ENCODE measurements around the gene FARS2.

The FARS2 gene

DNA sequence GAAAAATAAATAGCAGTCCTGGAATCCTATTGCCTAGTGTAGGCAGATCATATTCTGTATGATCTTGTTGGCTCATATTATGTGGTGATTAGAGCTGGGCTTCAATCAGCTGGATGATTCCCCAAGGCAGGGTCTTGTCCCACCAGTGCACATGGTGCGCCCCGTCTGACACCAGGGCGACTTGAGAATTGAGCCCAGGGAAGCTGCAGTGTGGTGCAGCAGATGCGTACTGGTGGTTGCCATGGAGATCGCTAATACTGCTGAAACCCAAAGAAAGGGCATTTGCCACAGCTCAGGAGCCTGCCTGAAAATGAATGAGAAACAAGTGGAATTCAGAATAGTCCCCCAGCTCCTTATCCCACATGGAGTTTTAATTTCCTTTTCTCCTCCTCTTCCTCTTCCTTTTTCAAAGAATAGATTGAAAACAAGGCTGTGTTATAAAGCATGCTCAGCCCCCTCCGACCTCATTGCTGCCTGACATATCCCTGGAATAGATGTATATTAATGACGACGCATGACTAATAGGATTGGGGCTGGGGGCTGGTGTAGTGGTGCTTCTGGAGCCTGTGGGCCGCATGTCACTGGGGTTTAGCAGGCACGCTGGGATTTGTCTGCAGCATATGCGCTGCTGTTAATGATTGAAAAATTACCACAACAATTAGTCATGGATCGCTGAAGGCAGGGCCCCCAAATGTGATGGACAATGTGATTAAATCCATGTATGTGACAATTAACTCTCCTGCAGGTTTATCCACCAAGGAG is 210.5 kb downstream of the FARS2 start:
- DNase-seq: no peak

DNA sequence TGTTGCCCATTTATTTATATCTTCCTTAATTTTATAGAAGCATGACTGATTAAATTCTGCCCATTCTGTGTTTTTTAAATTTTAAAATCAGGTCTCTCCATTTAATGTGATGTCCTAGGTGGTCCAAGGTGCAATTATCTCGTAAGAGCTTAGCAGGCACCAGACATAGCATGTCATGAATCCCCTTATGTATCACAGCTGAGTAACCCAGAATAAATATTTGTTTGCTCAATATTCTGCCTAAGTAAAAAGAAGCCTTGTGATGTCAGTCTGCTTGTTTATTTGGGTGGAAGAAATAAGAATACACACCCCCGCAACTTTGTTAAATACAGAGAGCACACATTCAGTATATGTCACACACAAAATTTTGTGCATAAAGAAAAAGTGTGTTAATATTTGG is 211.3 kb downstream of the FARS2 start:
- no peak for DNase-seq

DNA sequence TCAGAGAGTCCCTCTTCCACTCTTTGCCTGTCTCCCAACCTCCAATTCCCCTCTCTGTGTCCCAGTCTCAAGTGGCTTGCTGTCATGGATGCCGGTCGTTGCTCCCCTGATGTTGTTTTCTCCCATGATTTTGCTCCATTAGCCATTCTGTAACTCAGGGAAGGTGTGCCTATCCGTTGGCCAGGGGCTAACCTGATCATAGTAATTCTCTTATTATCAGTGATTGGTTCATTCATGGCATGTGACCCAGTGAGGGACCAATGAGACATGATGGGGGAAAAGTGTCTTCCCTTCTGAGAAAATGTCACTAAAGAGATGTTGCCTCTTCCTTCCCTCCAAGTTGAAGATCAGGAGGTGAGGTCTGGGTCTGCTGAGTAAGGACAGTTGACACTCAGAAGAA is 214.5 kb downstream of the FARS2 start:
- DNase-seq: no peak

DNA sequence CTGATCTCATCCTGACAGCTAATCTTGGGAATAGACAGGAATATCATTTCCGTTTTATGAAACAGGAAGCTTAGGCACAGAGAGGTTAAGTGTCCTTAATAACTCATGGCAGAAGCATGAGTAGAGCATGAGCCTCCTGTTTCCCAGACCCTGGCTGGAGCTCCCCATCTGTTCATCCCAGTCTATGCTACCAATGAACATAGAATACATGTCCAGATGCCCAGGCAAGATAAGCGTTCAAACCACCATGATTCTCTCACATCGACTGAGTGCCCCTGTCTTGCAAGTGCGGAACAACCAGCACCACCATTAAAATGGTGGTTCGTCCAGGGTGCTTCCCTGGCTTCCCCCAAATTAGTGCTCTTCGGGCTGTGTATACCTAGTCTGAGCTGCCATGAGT is 217.1 kb downstream of the FARS2 start:
- DNase-seq: no peak

DNA sequence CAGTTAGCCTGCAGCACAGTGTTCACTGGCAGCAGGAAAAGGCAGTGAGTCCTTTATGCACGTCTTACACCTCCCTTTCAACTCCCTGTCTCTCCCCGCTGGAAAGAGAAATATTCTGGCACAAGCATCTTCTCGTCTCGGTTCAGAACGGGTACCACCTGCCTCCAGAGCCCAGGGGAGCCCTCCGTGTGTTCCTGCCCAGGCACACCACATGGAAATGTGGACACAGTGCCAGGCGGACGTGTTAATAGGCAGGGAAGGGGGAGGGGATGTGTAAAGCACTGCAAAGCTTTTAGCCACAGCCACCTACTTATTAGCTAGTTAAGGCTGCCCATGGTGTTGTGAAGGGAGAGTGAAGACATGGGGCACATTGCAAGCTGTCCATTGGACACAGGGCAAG is 219.7 kb downstream of the FARS2 start:
- DNase-seq: no peak

DNA sequence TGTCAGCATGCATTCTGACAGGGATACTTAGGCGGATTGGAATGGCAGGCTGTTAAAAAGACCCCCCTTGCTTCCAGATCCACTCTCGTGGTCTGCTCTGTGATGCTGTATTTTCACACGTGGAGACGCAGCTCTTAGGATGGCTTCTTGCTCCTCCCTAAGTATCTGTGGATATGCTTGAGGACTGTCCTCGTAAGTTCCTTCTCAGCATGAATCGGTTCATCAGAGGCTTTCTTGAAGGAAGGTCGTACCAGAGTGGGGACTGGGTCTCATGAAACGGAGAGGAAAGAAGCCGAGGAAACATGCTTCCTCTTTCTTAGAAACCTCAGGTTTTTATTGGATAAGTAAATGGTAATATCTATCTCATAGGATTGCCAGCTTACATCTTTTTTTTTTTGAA is 220.4 kb downstream of the FARS2 start:
- no peak for DNase-seq

DNA sequence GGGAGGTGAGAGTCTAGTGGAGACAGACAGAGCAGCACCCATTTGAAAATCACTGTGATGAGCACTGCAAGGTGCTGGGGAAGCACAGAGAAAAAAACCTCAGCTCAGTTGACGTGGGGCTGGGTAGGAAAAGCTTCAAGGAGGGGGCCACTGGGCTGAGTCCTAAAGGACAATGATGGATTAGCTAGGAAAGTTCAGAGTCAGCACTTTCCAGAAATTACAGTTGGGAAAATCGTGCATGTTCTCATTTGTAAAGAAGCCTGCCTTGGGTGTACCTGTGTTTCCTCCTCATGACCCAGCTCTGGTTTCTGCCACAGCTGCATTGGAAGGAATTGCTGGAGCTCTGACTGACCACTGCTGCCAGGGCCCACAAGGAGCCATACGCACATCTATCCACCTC is 221.3 kb downstream of the FARS2 start:
- DNase-seq: no peak

DNA sequence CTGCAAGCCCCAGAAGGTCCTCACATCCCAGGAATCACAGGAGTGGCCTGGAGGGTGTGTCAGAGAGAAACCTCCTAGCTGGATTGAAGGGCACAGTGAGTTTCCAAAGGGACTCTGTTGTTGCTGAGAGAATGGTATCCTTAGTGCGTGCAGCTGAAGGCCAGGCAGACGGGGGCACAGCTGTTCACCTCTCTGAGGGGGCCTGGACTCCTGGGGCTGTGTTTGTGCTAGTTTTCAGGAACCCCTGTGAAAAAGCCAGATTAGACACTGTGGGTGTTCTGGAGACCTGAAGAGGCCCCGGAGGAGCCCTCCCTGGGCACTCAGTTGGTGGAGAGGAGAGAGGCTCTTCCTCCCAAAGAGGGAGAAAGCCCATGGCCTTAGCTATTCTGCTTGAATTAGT is 223.4 kb downstream of the FARS2 start:
- no peak for DNase-seq

DNA sequence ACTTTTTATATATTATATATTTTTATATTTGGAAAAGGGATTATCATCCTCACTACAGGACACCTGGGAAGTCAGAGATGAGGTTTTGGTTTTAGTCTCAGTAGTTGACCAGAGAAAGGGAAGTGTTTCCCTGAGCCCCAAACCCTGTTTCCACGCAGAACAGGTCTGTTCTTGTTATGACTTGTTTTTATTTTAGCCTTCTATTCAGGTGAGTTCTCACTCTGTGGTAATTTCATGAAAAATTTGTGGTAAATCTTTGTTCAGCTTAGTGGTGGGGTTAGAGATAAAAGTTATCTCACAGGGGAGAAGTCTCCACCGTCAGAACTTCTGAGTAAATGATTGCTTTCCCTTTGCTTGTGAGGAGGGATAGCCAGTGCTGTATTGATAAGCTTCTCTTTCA is 224.9 kb downstream of the FARS2 start:
- DNase-seq: no peak

DNA sequence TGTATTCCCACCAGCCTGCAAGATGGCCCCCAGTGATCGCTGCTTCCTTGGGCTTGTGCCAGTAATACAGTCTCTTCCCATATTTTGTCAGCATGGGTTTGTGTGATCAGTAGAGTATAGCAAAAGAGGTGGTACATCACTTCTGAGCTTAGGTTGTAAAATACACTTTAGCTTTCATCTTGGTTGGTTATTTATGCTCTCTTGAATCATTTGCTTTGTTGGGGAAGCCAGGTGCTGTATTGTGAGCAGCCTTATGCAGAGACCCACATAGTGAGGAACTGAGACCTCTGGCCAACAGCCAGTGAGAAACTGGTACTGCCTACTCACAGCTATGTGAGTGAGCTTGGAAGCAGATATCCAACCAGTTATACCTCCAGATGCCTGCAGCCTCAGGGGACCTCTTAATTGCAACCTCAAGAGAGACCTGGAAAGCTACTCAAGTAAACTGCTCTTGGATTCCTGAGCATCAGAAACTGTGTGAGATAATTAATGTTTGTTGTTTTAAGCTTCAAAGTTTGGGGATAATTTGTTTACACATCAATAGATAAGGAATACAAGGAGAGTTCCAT is 229.3 kb downstream of the FARS2 start:
- DNase-seq: no peak

DNA sequence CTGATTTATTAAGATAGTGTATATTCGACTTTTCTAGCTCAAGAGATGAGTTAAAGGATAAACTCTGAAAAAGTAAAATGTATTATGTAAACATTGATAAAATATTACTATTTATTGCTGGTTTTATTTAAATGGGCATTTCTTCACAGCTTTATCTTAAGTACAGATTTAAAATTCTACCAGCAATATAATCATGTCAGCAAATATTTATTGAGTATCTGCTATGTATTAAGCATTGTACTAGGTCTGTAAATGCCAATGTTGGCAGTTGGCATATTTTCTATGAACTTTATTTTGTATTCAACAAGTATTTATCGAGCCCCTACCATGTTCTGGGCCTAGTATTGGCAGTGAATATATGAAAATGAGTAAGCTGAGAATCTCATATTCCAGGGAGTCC is 231.0 kb downstream of the FARS2 start:
- no peak for DNase-seq

DNA sequence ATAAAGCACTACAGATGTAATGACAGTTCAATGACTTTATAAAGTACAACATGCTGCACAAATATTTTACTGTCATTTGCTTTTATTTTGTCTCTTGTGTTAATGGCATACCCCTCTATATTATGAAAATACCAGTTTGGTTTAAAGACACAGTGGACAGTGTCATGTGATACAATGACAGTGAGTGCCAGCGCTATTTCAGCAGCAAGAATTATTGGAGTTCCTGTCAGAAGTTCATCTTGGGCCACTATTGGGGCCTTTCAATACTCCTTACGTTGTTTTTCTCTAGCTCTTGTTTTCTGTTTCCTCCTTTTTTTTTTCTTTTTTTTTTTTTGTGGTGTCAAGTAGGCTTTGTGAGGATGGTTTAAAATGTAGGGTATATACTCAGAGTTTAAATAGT is 232.5 kb downstream of the FARS2 start:
- DNase-seq: no peak

DNA sequence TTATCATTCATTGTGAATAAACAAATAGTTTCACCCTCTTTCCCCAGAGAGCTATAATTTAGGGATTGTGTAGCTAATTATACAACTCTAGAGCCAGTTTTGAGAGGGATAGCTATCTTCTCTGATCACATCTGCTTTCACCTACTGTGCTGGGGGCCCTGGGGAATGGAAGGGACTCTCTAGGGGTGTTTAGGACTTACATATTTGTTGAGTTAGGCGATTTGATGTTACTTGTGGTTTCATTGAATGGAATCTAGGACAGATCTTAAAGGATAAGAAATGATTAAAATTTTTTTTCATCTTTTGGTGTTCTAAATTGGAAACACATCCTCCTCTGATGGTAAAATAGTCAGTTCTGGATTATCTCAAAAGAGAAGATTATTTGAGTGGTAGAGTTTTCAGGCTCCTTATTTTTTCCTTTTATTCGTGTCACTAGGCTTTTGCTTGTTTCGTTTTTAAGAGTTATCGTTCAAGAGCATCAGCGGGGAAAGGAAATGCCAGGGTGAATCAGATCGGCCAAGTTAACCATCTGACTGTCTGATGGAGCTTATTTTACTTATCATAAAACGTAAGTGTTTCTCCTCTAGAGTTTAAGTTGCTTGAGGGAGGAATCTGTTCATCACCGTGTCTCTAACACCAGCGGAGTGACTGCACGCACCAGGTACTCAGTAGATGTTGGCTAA is 236.7 kb downstream of the FARS2 start:
- DNase-seq: no peak

DNA sequence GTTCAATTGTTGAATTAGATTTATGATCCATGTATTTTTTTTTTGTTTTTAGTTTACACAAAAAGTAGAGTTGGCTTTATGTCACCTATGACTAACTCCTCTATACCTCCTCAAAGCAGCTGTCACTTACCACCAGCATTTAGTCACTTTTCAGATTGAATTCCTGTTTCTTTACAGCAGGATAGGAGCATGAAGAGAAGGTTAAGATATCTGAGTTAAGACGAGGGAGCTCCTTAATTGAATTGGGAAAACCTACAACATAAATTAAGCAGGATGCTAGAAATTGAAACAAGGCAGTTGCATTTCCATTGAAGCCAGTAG is 237.2 kb downstream of the FARS2 start:
- no peak for DNase-seq

DNA sequence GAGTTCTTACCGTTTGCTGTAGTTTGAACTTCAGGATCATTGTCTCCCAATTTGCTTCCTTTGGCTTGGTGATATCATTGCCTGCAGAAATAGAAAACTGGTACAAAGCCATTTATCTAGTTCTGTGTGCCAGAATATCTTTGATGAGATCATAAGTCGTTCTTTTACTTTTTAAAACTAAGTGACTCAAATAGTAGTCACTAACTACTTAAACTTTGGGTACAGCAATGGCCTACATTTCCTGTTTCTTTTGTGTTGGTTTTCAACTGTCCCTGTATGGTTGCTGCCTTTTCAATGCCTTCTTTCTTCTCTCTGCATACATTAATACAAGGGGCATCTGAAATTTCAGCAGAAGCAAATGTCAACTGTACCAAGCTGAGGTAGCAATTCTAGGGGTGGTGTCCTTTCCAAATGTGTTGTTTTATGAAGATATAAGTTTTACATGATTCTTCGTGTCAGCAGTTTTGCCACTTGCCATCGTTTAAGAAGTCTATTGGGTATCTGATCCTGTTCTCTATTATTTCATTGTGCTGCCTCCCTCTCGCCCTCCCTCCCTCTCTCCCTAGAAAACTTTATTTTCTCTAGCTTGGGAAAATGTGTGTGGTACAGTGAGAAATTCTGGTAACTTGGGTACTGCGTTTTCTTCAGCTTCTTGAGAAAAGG is 238.5 kb downstream of the FARS2 start:
- no peak for DNase-seq

DNA sequence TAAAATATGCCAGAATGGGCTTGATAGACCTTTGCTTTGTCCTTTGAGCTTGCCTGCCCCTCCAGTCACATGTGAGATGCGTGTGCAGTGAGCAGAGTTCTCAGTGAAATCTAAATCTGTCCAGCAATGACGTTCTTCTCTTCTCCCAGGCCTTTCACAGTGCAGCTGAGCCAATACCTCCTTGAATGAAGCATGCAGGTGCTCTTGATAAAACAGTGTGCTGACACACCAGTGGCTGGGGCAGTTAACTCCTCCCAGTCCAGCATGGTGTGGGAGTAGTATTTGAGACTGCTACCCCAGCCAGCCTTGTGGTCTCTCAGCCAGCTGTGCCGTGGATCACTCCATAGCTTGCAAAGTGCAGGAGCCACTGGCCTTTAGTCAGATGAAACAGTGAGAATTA is 240.5 kb downstream of the FARS2 start:
- no peak for DNase-seq

DNA sequence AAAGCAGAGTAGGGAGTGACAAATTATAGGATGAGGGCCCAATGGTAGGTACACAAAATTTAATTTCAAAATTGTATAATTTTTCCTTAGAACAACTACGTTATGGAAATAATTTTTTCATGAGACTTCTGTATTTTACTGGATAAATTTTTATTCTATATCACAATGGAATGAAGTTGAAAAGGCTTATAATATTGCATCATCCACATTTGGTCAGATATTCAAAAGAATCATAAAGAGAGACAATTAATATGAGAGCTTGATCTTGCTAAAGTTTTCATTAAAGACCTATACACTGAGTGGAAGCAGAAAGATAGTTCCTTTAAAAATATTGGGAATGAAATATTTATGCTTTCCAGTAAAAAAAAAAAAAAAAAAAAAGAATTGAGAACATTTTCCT is 242.8 kb downstream of the FARS2 start:
- DNase-seq: no peak

DNA sequence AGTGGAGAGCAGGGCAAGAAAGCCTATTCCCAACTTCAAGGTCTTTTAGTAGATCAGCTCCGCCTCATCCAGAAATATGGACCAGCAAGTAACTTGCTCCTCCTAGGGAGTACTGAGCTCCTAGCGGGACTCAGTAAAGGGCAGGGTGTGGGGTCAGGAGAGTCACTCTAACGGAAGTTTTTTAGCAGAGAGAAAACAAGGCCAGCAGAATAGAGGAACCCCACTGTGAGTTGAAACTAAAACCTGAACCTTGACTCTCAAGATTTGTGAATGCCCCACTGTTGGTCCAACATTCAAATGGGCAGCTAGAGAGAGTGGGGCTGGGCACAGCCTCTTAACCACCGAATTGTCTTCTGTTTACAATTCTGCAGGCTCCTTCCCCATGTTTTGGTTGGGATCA is 244.8 kb downstream of the FARS2 start:
- DNase-seq: no peak

DNA sequence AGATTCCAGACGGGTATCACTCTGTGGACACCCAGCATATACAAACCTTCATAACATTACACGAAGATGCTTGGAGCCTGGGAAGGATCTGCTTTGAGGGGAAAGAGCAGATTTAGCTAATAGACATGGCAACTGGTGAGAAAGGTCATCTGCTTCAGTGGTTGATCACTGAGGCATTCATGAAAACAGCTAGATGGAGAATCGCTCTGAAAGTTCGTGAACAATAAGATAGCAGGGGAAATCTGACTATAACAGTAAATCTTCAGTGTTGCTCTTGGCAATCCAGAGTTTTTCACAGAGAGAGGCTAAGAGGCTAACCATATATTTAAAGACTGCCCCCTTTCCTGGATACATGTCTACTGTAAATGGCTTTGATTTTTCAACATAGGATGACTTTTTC is 245.3 kb downstream of the FARS2 start:
- DNase-seq: no peak

DNA sequence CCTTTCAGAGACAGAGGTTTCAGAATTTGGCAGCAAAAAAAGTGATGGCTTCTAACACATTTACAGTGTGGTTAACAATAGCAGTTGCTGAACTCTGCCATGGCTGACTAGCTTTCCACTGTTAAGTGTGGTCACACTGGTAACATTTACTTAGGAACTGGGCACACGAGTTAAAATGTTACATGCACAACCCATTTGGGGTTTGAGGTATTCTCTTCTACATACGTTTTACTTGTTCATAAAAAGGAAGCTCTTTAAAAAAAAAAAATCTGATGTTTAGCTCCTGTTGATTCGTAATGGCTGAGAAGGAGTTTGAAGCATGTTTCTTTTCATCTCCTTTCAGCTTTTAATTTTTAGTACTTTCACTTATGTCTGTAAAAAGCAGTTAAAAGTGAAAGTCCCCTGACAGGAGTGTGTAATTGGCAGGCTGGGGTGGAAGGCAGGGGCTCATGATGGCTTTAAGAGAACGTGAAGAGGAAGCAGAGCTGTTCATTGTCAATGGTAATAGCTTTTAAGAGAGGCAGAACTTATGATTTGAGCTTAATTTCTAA is 245.9 kb downstream of the FARS2 start:
- DNase-seq: no peak

DNA sequence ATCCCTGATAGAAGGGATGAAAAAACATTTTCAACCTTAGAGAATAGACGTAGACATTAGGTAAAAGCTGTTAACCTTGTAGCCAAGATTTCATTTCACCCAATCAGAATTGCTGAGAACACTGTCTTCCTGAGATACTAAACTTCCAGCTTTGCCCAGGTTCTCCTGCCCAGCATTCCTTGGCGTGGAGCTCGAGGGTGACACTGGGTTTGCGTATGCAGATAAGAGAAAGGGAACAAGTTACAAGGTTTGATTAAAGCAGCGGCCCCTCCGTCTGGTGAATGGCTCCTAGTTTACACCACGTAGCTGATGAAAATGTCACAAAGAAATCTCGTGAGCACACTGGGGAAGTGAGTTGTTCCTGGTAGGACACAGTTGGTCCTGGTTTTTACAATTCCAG is 247.8 kb downstream of the FARS2 start:
- DNase-seq: no peak

DNA sequence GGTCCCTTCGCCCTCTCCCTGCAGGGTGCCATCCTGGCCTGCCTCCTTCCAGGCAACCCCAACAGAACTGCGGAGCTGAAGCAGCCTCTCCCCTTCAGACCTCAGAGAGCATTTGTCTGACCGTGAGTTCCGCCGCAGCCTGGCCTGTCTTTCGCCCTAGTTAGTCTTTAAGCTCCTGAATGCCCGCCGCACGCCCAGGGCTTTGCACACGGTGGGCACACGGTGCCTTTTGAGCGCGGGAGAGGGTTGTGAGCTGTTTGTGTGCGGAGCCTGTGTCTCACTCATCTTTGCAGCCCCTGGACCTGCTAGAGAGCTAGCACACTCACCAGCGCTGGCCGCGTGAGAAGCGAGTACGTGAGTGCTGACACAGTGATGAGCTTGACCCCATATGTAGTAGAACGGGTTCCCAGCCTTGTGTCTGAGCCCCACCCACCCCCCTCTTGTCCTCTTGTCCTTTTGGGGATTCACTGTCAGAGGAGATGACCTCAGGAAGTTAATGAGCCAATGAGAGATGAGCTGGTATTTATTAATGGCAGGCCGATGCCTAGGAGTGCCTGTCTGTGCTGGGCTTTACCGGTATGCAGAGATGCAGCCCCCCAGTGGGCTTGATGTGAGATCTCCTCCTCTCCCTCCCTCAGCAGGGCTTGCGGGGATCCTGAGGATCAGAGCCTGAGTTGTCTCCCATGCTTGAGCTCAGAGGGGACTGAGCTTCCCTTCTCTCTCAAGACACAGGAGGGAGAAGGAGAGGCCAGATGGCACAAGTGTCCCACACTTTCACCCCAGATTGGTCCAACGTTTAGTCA is 249.2 kb downstream of the FARS2 start:
- DNase-seq: no peak

DNA sequence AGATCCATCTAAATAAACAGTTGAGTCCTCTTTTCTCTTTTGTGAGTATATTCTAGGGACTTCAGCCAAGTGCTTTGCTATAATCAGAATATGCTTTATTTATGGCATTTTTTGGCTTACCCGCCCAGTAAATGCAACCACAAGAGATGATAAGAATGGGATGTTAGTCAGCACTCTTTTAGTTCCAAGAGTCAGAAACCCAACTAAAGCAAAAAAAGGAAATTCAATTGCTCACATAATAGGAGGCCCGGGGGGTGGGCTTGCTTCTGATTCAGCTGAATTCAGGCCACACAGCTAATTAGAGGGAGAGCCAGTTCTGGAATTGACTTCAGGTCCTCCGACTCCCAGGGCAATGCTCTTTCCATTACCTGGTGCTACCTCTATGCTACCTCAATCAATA is 250.6 kb downstream of the FARS2 start:
- no peak for DNase-seq
